OCI-M2 (cell line): ENCODE results near the gene AFAP1L1.
"Not testable (repeated sequence)": the region's sequence is repeated elsewhere in the genome, so short reads cannot be mapped to it uniquely, and the experiment has no call there.

Source experiments
- DNase-seq: peaks from one replicate; lab custom pipeline; 2025; ENCODE audit not compliant: unreplicated experiment; lab: John Stamatoyannopoulos, UW

The AFAP1L1 gene

DNA sequence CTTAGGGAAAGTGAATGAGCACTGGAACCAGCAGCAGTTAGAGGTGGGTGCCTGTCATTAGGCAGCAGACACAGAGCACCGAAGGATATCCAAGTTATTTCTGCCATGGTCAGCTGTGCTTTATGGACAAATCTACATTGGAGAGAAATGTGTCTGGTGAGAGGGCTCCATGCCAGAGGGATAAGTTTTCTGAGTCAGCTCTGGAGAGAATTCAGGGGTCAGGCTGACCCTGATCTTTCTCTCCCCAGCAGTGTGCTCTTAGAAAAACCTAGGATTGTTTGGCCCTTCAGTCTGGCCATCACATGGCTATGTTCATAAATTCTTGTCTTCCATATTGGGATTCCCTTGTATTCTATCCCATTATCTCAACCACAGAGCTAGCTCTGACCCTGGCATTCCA is 116.3 kb downstream of the AFAP1L1 start:
- no peak for DNase-seq

DNA sequence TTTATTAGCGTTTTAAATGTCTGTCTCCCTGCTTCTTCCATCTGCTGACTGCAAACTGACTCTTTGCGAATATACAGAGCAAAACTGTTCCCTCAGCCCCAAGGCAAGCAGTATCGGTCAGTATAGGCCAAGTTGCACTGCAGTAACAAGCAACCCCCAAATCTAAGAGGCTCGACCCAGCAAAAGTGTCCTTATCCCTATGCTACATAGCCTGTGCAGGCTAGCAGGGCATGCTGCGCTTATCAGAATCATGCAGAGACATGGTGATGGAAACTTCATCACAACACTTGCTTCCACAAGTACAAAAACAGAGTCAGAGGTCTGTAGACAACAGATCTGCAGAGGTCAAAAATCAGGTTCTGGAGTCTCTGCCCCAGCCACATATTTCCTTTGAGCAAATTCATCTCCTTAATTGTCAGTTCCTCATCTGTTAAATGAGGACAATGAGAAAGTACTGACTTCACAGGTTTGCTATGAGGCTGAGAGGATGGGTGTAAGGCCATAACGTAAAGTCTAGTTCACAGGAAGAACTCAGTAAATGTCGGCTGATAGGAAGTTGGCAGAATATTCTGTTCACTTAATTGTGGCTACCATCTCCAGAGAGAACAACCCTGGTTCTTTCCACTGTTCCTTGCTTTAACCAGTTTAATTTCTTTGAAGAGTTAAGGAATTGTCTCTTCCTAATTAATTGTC is 117.0 kb downstream of the AFAP1L1 start:
- DNase-seq, result no peak

DNA sequence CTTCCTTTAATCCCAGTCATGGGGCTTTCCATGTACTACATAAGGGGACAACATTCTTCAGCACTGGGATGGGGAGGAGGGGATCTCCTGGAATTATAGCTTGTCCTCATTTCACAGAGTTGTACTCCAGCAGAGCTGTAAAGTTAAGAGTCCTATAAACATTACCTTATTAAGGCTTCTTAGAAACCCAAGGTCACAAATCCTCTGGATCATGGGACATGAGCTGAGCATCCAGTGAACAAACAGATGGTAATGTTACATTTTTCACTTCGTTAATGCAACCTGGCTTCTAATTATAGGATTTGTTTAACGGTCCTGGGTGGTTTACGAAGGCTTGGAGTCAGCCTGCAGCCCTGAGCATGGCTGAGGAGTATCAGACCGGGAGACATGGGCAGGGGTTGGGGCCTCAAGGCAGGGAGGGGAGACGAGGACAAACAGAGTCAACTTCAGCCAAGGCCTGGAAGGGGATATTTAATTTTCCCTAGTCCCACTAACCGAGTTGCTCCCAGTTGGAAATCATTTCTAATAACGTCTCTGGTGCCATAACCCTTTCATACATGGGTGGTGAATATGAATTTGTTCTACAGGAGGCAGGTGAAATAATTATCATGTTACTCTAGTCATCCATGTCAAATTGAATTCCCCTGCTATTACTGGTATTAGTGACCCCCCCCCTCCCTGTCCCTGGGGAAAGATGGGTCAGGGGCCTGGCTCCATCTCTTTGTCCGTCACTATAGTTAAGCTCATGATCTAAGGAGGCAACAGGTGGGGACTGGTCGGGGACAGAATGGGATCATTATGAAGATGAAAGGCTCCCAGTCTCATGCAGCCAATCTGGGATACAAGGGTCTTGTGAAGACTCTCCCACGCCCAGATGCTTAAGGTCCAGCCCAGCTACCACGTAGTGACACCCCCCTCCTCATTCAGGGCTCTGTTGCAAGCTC is 118.2 kb downstream of the AFAP1L1 start:
- DNase-seq, result no peak

DNA sequence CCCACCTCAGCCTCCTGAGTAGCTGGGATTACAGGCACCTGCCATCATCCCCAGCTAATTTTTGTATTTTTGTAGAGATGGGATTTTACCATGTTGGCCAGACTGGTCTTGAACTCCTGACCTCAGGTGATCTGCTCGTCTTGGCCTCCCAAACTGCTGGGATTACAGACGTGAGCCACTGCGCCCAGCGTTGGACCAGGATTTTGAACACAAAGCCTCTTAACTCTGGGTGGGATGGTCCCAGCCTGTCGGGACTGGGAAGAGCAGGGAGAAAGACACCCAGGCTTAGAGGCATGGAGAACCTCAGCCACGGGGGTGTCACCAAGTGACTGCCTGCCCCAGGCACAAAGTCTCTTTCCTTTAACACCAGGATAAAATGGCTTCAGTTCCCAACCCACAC is 119.4 kb downstream of the AFAP1L1 start:
- DNase-seq, result not testable (repeated sequence)
